ENCODE measurements around the gene DPYSL3.

DPYSL3 gene

GRCh38 chr5:147441191-147441695 is 68.6 kb downstream of the DPYSL3 start:
- no peak for DNase-seq (ENCODE audit: low read depth in 4 of 4, low spot score in 1 of 4)

- no peak for DNase-seq (ENCODE audit: low read depth in 4 of 4, low spot score in 1 of 4)
Observed at GRCh38 chr5:147439254-147439653, 70.6 kb downstream of the DPYSL3 start.

GRCh38 chr5:147437161-147437596 is 72.7 kb downstream of the DPYSL3 start:
- no peak for DNase-seq (ENCODE audit: low read depth in 4 of 4, low spot score in 1 of 4)

GRCh38 chr5:147436596-147436995 is 73.3 kb downstream of the DPYSL3 start:
- no peak for DNase-seq (ENCODE audit: low read depth in 4 of 4, low spot score in 1 of 4)

- no peak for DNase-seq (ENCODE audit: low read depth in 4 of 4, low spot score in 1 of 4)
Observed at GRCh38 chr5:147434049-147434448, 75.8 kb downstream of the DPYSL3 start.

- DNase-seq (ENCODE audit: low read depth in 4 of 4, low spot score in 1 of 4): no peak
Observed at GRCh38 chr5:147432323-147432722, 77.5 kb downstream of the DPYSL3 start.

- no peak for DNase-seq (ENCODE audit: low read depth in 4 of 4, low spot score in 1 of 4)
Observed at GRCh38 chr5:147431586-147431985, 78.3 kb downstream of the DPYSL3 start.

GRCh38 chr5:147430628-147431027 is 79.2 kb downstream of the DPYSL3 start:
- no peak for DNase-seq (ENCODE audit: low read depth in 4 of 4, low spot score in 1 of 4)

- DNase-seq (ENCODE audit: low read depth in 4 of 4, low spot score in 1 of 4): no peak
Observed at GRCh38 chr5:147427521-147428401, 82.1 kb downstream of the DPYSL3 start.

- no peak for DNase-seq (ENCODE audit: low read depth in 4 of 4, low spot score in 1 of 4)
Observed at GRCh38 chr5:147426640-147427327, 83.1 kb downstream of the DPYSL3 start.

GRCh38 chr5:147418613-147419012 is 91.3 kb downstream of the DPYSL3 start:
- no peak for DNase-seq (ENCODE audit: low read depth in 4 of 4, low spot score in 1 of 4)

- DNase-seq (ENCODE audit: low read depth in 4 of 4, low spot score in 1 of 4): no peak
Observed at GRCh38 chr5:147417135-147417813, 92.6 kb downstream of the DPYSL3 start.

- DNase-seq (ENCODE audit: low read depth in 4 of 4, low spot score in 1 of 4): no peak
Observed at GRCh38 chr5:147415651-147416050, 94.2 kb downstream of the DPYSL3 start.

- no peak for DNase-seq (ENCODE audit: low read depth in 4 of 4, low spot score in 1 of 4)
Observed at GRCh38 chr5:147413266-147413665, 96.6 kb downstream of the DPYSL3 start.

GRCh38 chr5:147412561-147412960 is 97.3 kb downstream of the DPYSL3 start:
- DNase-seq (ENCODE audit: low read depth in 4 of 4, low spot score in 1 of 4): no peak

- no peak for DNase-seq (ENCODE audit: low read depth in 4 of 4, low spot score in 1 of 4)
Observed at GRCh38 chr5:147411359-147412319, 98.2 kb downstream of the DPYSL3 start.

GRCh38 chr5:147410496-147411358 is 99.1 kb downstream of the DPYSL3 start:
- DNase-seq (ENCODE audit: low read depth in 4 of 4, low spot score in 1 of 4): no peak

- DNase-seq (ENCODE audit: low read depth in 4 of 4, low spot score in 1 of 4): no peak
Observed at GRCh38 chr5:147408980-147409379, 100.9 kb downstream of the DPYSL3 start.

- DNase-seq (ENCODE audit: low read depth in 4 of 4, low spot score in 1 of 4): no peak
Observed at GRCh38 chr5:147407094-147407681, 102.7 kb downstream of the DPYSL3 start.
